SK-MEL-5 (cell line): ENCODE results near the gene PPP3CA. TPM values are rescaled to one million over a fixed set of nuclear protein-coding genes. Genes with fewer than 3 reads are reported as not detected.
"Not testable (repeated sequence)": the region's sequence is repeated elsewhere in the genome, so short reads cannot be mapped to it uniquely, and the experiment has no call there.

Experiments used
- DNase-seq: peaks from one replicate; pipeline ENCODE4 v3.0.0-alpha.2; 2016; ENCODE audit warnings: low read depth, low spot score
- in situ Hi-C: cut with HindIII; loops from 2 replicates; pipeline ENCODE4 v1.10.0; 2016; ENCODE audit warnings: low sequenced_read_pairs, high pct_unique_total_duplicates, low pct_unique_long_range_greater_than_20kb
- total RNA-seq: library from RNA; depleted of rRNA; stranded (reverse); fragments of >200 nt; shearing (Covaris generic); gene quantifications from 2 replicates; pipeline ENCODE4 v1.2.3, GENCODE V29; 2014

PPP3CA gene
- total RNA-seq, 1 experiment from 2014 or later: 9.7 TPM

DNA sequence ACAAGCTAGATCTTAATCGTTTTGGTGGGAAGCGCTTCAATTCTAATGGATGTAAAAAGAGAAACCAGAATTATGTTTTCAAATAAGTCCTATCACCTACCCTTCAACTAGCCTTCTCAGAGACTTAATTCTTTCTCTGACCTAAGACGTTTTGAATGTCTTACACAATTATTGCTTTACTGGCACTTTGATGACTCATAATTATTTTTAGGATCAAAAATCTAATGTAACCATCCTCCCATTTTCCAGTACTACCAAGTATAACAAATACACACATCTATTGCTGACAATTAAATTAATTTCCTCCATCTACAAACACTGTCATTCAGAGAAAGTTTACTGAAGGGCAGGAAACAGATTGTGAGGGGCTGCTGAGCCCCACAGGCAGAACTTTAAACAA is 108.6 kb downstream of the PPP3CA start:
- in situ Hi-C loops: no loop called here
- DNase-seq: no peak

DNA sequence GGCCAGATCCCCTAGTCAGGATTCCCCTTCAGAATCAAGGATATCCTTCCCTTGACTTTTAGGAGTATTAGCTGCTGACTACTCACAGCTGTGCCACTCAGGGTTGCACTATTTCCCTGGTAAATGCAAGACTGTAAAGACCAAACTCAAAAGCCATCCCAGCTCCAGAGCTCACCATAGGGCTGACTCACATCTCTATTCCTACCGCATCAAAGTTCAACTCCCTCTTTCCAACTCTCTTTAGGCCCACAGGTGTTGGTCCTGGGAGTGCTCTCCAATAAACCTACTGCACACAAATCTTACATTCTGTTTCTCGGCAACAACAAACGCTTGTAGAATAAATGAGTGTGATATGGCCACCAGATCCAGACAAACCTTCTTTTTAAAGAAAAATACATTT is 109.6 kb downstream of the PPP3CA start:
- DNase-seq: no peak
- in situ Hi-C loops: no loop called here

DNA sequence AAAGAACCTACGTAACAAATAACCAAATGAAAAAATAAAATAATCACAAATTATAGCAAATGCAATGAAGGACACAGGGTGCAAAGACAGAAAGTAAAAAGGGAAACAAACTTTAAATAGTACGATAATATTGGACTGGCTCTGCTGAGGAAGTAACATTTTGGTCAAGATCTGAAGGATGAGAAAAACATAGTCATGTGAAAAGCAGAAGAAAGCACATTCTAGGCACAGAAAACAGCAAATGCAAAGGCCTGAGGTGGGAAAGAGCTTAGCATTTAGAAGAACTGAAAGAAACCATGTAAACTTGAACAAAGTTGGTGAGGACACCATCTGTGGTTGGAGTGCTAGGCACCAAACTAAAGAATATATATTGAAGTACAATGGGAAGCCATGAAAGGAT is 111.2 kb downstream of the PPP3CA start:
- in situ Hi-C loops: no loop called here
- no peak for DNase-seq

DNA sequence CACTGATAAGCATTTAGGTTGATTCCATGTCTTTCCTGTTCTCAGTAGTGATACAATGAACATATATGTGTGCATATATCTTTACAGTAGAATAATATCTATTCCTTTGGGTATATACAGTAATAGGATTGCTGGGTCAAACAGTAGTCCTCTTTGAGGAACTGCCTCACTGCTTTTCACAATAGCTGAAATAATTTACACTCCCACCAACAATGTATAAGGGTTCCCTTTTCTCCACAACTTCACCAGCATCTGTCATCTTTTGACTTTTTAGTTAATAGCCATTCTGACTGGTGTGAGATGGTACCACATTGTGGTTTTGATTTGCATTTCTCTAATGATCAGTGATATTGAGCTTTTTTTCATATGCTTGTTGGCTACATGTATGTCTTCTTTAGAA is 113.2 kb downstream of the PPP3CA start:
- DNase-seq, in situ Hi-C loops: not testable (repeated sequence)

DNA sequence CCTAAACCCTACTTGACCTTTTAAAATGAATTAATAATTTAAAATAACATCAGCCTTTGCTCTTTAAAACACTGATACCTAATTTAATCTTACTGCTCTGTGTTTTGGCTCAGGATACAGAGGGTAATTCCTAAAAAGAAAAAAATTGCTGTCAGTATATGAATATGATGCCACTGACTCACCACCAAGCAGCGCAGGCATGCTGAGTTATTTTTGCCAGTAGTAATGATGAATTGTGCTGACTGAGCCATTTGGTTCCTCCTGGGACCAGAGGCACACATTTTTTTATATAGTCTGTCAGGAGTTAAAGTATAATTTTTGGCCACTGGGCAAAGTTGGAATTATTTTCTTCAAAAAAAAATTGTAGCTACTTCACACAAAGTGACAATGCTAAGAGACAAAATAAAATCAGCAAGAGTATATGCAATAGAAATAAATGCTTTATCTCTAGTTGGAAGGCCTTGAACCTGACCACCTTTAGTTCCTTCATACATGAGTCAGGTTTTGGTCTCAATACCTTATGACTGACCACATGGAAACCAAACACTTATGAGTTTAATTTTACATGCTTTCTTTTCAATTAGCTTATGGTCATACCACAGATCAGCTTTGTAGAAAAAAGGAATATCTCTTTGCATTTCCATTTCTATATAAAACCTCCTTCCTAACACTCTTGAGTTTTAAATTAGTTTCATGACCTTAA is 115.1 kb downstream of the PPP3CA start:
- DNase-seq: no peak
- in situ Hi-C loops: no loop called here

DNA sequence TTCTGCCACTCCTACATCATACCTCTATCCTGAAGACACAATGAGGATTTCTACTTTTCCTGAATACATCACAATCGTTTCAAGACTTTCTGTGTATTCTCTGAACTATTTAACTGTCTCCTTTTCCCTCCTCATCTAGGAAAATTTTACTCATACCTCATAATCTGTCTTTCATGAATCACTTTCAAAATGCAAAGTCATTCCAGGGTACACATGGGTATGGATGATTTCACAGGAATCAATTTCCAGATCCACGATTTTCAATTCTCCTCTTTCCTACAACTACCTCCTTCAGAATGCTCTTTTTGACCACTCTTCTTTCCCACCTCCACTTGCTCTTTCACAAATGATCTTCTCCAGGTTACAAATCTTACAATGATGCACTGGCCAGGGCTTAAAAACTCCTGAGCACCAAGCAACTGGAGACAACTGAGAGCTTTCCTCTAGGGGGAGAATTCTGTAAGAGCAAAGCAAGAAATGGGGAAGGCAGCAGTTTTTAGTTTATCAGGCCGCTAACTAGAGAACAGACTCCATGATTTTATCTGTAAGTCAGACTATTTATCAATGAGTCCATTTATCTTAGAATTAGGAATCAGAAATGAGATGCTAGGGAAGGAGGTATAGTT is 116.4 kb downstream of the PPP3CA start:
- peak; percentile 4 for DNase-seq
- in situ Hi-C loops: no loop called here

DNA sequence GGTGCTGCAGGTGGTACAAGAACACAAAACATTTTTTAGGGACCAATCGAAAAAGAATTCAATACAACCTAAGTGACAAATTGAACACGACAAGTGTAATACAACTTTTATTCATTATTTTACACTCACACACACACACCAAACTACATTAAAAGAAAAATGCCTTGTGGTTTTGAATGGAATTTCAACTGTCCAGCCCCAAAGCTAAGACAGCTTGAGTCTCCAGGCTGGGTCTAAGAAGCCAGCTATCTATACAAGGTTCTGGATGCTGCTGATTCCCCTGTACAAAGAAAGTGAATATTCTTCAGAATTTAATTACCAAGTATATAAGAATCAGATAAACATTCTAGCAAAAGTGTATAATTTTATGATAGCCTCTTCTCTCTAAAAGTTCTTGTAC is 118.2 kb downstream of the PPP3CA start:
- DNase-seq: no peak
- in situ Hi-C loops: no loop called here

DNA sequence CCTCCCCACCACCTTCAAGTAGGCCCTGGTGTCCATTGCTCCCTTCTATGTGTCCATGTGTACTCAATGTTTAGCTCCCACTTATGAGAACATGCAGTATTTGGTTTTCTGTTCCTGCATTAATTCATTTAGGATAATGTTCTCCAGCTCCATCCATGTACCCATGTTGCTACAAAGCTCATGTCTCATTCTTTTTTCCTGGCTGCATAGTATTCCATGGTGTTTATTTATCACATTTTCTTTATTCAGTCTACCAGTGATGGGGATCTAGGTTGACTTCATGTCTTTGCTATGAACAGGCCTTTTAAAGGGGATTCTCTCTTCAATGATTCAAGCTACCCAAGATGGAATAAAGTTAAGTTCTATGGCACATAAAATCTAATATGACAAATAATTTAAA is 119.6 kb downstream of the PPP3CA start:
- no peak for DNase-seq
- in situ Hi-C loops: no loop called here

DNA sequence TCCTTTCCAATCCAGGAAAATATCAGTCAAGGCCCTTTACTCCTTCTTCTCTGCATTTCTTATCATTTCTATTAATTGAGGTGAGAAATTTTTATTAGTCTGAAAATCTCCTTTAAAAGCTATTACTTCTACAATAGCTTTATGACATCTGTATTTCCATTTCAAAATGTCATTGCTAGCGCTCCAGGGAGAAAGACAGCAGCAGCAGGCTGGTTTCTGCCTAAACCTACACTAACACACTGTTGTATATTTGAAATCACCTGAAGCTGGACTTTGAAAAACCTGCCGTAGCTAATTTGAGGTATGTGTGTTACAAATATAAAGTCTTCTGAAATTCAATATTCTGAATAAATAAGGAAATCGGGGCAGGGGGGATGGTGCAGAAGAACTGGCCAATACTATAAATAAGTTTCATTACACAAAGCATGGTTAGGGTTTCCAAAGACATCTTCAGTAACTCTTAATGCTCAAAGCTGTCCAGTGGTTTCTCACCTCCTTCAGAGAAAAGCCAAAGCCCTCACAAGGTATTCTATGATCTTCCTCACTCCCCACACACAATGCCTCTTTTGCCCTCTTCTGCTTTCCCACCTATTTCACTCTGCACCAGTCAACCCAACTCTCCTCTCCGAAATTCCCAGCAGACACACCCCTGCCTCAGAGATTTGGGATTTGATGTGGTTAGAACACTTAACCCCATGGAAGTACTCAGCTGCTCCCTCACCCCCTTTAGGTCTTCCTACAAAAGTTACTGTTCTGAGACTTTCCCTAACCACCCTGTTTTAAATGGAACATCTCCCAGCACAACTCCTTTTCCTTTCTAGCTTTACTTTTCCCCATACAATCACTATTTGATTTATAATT is 122.7 kb downstream of the PPP3CA start:
- DNase-seq: no peak
- in situ Hi-C loops: no loop called here

DNA sequence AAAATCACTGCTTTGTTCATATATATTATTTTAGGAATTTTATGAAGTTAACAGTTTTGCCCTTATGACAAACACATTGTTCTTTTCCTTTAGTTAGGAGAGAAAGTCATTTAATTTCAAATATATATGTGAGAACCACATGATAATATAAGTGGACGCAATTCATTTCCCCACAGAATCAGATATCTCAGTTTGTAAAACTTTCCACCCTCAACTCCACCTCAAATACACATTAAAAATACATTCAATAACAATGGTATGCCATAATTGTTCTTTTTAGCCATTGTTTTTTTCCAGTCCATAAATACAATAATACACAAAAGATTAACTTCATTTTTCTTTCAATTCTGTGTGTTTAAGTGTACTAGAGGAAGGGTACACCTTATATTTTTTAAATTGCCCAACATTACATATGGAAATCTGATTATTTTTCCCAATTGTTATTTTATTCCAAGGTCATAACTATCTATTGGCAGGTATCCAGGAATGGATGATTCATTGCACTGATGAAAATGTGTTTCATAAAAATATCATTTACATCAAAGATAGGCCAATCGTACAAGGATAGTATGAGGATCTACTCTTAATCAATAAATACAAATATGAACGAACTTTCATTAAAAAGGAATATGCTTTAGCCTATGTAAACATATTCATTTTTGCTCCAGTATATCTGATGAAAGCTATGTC is 125.0 kb downstream of the PPP3CA start:
- in situ Hi-C loops: no loop called here

DNA sequence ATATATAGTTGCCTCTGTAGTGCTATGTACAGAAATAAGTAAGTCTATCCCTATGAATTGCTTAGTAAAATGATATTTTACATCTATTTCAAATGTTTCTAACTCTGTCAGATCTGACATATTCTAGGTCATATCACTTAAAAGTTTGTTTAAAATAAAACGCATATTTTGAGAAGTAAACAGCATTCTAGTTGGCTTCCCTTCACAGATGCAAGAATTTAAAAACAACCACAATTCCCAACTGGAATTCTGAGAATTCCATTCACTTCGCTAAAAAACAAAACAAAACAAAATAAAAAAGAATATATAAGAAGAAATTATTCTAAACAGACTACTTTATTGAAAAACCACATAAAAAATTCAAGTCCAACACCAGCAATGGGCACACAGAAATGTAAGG is 126.0 kb downstream of the PPP3CA start:
- in situ Hi-C loops: no loop called here
- DNase-seq: no peak

More for the DNA sequence above, 125.0 kb downstream of the PPP3CA start:
- DNase-seq: no peak

DNA sequence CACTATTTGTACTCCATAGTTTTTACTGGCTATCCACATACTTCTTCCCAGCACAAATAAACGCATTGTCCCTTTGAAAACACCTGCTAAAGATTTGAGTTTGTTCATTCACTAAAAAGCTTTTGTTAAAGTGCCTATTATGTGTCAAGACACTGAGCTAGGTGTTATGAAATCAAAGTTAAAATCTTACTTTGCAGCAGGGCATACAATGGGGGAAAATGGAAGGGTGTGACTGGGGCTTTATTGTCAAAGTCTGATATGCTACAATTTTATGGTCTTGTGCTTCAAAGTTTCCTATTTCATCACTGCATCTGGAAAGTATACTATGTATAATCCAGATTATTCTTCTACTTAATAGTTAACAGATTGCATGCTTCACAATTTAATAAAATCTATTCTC is 128.4 kb downstream of the PPP3CA start:
- in situ Hi-C loops: no loop called here
- DNase-seq: no peak

DNA sequence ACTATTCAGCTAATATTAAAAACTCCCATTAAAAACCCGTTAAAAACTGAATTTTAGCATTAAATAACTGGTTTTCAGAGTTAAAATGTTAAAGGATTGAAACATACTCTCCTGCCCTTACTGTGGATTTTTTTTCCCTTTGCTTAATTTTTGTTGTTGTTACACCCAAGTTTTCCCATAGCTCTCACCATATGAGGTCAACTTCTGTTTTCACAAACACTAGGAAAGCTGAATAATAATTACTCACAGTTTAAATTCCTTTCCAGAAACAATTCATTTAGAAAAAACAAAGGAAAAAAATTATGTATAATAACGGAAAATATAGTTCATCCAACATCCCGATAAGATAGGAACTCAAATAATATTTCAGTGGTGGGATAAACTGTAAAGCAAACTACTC is 129.0 kb downstream of the PPP3CA start:
- DNase-seq: no peak
- in situ Hi-C loops: no loop called here

DNA sequence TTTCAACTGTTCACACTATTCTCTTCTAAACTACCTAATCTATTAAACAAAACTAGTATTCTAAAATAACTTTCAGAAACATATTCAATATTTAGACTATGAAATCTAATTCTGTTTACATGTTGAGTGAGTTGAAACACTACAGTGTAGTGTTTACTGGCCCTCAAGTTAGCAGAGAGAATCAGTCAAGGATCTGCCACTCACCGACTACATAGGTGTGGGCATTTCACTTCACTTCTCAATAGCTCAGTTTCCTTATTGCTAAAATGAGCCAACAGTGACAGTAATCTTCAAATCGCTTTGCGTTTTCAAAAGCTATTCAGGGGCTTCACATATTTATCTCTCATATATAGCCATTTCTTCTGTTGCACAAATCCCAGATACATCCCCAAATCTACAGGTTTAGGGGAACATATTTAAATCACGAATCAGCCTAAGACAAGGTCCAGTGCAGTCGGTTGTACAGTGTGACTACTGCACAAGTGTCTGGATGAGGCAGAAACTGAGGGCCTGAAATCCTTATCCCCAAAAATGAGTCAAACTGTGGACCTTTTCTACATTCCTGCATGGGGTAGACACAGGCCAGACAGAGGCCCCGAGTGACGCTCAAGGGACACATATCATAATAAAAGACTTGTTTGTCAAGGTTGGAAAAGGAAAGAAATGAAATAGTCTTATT is 129.8 kb downstream of the PPP3CA start:
- in situ Hi-C loops: no loop called here
- DNase-seq: no peak

DNA sequence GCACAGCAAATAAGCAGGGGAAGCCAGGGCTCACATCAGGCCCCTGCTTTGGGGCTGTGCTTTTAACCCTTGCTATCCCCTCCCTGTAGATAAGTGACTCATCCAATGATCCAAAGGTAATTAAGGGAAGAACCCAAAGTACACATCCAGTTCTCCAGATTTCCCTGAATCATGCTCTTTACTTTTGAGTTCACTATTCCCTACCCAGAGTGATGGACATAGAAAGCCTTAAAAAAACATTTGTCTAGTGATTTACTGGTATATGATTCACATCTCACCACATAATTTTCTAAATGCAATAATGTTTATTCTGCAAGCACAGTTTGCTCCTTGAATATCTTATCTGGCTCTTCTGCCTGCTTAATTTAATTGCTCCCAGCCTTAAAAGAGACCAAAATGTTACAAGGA is 136.2 kb downstream of the PPP3CA start:
- in situ Hi-C loops: no loop called here
- DNase-seq: no peak

DNA sequence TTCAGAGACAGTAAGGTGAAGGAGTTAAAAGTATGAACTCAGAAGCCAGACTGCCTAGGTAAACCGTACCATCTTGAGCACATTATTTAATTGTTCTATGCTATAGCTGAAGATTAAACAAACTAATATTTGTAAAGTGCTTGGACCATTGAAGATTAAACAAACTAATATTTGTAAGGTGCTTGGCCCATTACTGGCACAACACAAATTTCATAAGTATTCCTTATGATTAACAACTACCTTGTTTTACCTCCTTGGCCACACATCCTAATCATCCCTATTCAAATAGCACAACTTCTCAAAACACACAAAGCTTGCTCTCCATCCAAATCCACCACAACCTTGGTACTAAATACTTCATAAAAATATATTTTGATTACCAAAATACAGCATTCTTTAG is 137.0 kb downstream of the PPP3CA start:
- in situ Hi-C loops: no loop called here
- no peak for DNase-seq

DNA sequence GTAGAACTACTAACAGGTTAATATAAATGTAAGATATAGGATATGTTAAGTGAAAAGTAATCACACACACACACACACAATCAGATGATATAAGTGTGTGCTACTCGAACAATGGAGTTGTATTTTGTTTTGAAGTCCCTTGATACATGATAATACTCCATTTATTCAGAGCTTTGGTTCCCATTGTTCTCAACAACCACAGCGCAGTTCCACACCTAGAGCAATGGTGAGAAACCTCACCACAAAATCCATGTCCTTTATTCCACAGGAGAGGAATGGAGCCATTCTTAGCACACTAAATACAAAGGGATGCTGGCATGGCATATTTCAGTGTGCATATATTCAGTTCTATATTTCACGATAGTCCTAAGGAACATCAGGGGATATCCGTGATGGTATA is 139.2 kb downstream of the PPP3CA start:
- in situ Hi-C loops: no loop called here
- DNase-seq: no peak

DNA sequence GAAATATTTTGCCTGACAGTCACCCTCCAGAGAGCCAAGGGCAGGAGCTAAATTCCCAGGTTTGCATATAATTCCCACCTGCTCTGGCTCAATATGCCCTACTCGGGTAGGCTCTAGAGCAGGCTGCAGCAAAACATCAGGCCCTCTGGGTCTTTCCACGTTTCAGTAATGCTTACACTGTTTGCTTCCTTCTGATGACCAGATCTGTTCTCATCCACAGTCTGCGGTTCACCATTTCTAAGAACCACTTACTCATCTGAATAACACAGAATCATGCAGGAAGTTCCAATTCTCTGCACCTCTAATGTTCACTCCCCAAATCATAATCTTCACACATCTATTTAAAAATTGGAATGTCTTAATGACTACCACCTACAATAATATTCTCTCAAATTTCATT is 141.4 kb downstream of the PPP3CA start:
- DNase-seq: no peak
- in situ Hi-C loops: no loop called here
